Measurements from ENCODE around the gene SSUH2. TPM values are rescaled to one million over a fixed set of nuclear protein-coding genes. Genes with fewer than 3 reads are reported as not detected.
A peak's percentile ranks its signal among the peaks of the same experiment; 100 is the strongest.

The SSUH2 gene
- total and polyA plus RNA-seq, 2 of the 13 experiments (the other 11 are each of a cell fraction or from before 2014, with no cell fraction given) = 38.1 to 136 TPM

DNA sequence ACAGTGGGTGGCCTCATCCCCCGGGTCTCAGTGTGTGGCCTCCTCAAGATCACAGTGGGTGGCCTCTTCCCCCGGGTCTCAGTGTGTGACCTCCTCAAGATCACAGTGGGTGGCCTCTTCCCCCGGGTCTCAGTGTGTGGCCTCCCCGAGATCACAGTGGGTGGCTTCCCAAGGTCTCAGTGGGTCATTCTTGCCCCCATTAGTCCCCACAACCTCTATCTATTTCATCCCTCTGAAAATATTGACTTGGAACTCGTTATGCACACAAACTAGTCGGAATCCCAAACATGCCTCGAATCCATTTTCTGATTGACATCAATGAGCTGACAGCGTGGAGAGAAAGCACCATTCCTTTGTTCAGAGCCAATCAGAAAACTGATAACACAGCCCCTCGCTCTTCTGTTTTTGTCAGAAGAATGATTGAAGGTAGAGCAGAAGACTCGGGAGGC is 10.8 kb upstream of the SSUH2 start (continued):
- TF ChIP-seq SP1 (IDR thresholded peaks at IDR 0.05) (no peak), SP1 (CRISPR knock-in tag; IDR thresholded peaks at IDR 0.05) (no peak), ARNT (IDR thresholded peaks at IDR 0.05) (no peak), ZNF432 (CRISPR knock-in tag; IDR thresholded peaks at IDR 0.05; ENCODE audit: borderline replicate concordance) (no peak), USF2 (IDR thresholded peaks at IDR 0.05; ENCODE audit: low read depth, low read length) (no peak), USF2 (CRISPR knock-in tag; IDR thresholded peaks at IDR 0.05; ENCODE audit: borderline replicate concordance) (no peak), LCORL (IDR thresholded peaks at IDR 0.05) (no peak), LCORL (CRISPR knock-in tag; IDR thresholded peaks at IDR 0.05) (peak; percentile 52; the same call in 1 of the 2 replicates), ZNF333 (CRISPR knock-in tag; IDR thresholded peaks at IDR 0.05; ENCODE audit: borderline replicate concordance) (no peak), CENPX (CRISPR knock-in tag; IDR thresholded peaks at IDR 0.05) (no peak), CTCF (CRISPR knock-in tag; IDR thresholded peaks at IDR 0.05) (no peak), MXD3 (CRISPR knock-in tag; IDR thresholded peaks at IDR 0.05) (no peak), DRAP1 (CRISPR knock-in tag; IDR thresholded peaks at IDR 0.05) (no peak), RERE (CRISPR knock-in tag; IDR thresholded peaks at IDR 0.05; ENCODE audit: low read depth) (no peak), NFE2L1 (CRISPR knock-in tag; IDR thresholded peaks at IDR 0.05; ENCODE audit: borderline replicate concordance) (no peak), ZNF564 (CRISPR knock-in tag; IDR thresholded peaks at IDR 0.05) (no peak)
- TF ChIP-seq, protein P1, sequence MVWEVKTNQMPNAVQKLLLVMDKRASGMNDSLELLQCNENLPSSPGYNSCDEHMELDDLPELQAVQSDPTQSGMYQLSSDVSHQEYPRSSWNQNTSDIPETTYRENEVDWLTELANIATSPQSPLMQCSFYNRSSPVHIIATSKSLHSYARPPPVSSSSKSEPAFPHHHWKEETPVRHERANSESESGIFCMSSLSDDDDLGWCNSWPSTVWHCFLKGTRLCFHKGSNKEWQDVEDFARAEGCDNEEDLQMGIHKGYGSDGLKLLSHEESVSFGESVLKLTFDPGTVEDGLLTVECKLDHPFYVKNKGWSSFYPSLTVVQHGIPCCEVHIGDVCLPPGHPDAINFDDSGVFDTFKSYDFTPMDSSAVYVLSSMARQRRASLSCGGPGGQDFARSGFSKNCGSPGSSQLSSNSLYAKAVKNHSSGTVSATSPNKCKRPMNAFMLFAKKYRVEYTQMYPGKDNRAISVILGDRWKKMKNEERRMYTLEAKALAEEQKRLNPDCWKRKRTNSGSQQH (CRISPR knock-in tag; IDR thresholded peaks at IDR 0.05; ENCODE audit: low read depth) = no peak
- TF ChIP-seq, protein P2, sequence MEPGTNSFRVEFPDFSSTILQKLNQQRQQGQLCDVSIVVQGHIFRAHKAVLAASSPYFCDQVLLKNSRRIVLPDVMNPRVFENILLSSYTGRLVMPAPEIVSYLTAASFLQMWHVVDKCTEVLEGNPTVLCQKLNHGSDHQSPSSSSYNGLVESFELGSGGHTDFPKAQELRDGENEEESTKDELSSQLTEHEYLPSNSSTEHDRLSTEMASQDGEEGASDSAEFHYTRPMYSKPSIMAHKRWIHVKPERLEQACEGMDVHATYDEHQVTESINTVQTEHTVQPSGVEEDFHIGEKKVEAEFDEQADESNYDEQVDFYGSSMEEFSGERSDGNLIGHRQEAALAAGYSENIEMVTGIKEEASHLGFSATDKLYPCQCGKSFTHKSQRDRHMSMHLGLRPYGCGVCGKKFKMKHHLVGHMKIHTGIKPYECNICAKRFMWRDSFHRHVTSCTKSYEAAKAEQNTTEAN (CRISPR knock-in tag; conservative IDR thresholded peaks at IDR 0.05) = no peak

All from HepG2 (cell line).